ENCODE measurements around the gene ADCY1. TPM values are rescaled to one million over a fixed set of nuclear protein-coding genes. Genes with fewer than 3 reads are reported as not detected.

ADCY1 gene
- total RNA-seq, 2 donors from 2014 or later: 1.1 TPM

GRCh38 chr7:45663167-45663921 lies 89.2 kb downstream of the ADCY1 start:
- intact Hi-C loops (cut with DNase I): loop anchor here (5.0 kb wide), 1 partner anchor 194 kb away; no protein-coding TSS in a partner anchor
- Histone ChIP-seq H3K9me3 (no peaks in the 10 kb centered on the region), H3K4me1 (no peaks in the 10 kb centered on the region), H3K4me3 (no peak overlapping the region), H3K36me3 (no peaks in the 10 kb centered on the region), H3K27me3 (no peaks in the 10 kb centered on the region), H3K27ac (no peak overlapping the region), H3K9ac (ENCODE audit: low read depth in 2 of 2, low read length in 2 of 2) (no peak overlapping the region)
- peak; percentile 74 for TF ChIP-seq CTCF (IDR thresholded peaks at IDR 0.05)
- peak; percentile 32 for DNase-seq

GRCh38 chr7:45663965-45664633 lies 89.9 kb downstream of the ADCY1 start:
- Histone ChIP-seq H3K4me1 (no peaks in the 10 kb centered on the region), H3K27me3 (no peaks in the 10 kb centered on the region), H3K4me3 (no peak overlapping the region), H3K9me3 (no peaks in the 10 kb centered on the region), H3K36me3 (no peaks in the 10 kb centered on the region), H3K9ac (ENCODE audit: low read depth in 2 of 2, low read length in 2 of 2) (no peak overlapping the region), H3K27ac (no peak overlapping the region)
- peak; percentile 9 for DNase-seq
- intact Hi-C loops (cut with DNase I): loop anchor here (5.0 kb wide), 1 partner anchor 193 kb away; no protein-coding TSS in a partner anchor
- TF ChIP-seq CTCF (IDR thresholded peaks at IDR 0.05): no peak

- no peaks in the 10 kb centered on the region for H3K36me3 ChIP-seq
- DNase-seq: peak; percentile 3
- TF ChIP-seq CTCF (IDR thresholded peaks at IDR 0.05): no peak
- no peak overlapping the region for H3K9ac ChIP-seq (ENCODE audit: low read depth in 2 of 2, low read length in 2 of 2)
- H3K27me3 ChIP-seq: no peaks in the 10 kb centered on the region
- H3K4me1 ChIP-seq: no peaks in the 10 kb centered on the region
- H3K27ac ChIP-seq: no peak overlapping the region
- intact Hi-C loops (cut with DNase I): no loop called here
- H3K4me3 ChIP-seq: no peak overlapping the region
- H3K9me3 ChIP-seq: no peaks in the 10 kb centered on the region
Observed at GRCh38 chr7:45665172-45665571, 91.0 kb downstream of the ADCY1 start.

- no peak overlapping the region for H3K27ac ChIP-seq
- no peak for TF ChIP-seq CTCF (IDR thresholded peaks at IDR 0.05)
- H3K9ac ChIP-seq (ENCODE audit: low read depth in 2 of 2, low read length in 2 of 2): no peak overlapping the region
- intact Hi-C loops (cut with DNase I): no loop called here
- no peaks in the 10 kb centered on the region for H3K9me3 ChIP-seq
- H3K36me3 ChIP-seq: no peaks in the 10 kb centered on the region
- no peak for DNase-seq
- no peaks in the 10 kb centered on the region for H3K4me1 ChIP-seq
- H3K4me3 ChIP-seq: no peak overlapping the region
- H3K27me3 ChIP-seq: no peaks in the 10 kb centered on the region
Observed at GRCh38 chr7:45670227-45670626, 96.1 kb downstream of the ADCY1 start.

GRCh38 chr7:45670717-45671116 lies 96.5 kb downstream of the ADCY1 start:
- Histone ChIP-seq H3K9me3 (no peaks in the 10 kb centered on the region), H3K4me1 (no peaks in the 10 kb centered on the region), H3K27me3 (no peaks in the 10 kb centered on the region), H3K36me3 (no peaks in the 10 kb centered on the region), H3K4me3 (no peak overlapping the region), H3K9ac (ENCODE audit: low read depth in 2 of 2, low read length in 2 of 2) (no peak overlapping the region), H3K27ac (no peak overlapping the region)
- intact Hi-C loops (cut with DNase I): no loop called here
- no peak for TF ChIP-seq CTCF (IDR thresholded peaks at IDR 0.05)
- DNase-seq: no peak
